ENCODE data around the gene SCAP. TPM values are rescaled to one million over a fixed set of nuclear protein-coding genes. Genes with fewer than 3 reads are reported as not detected.
"Not testable (repeated sequence)": the region's sequence is repeated elsewhere in the genome, so short reads cannot be mapped to it uniquely, and the experiment has no call there.

SCAP gene
- total and polyA plus RNA-seq, 2 donors (not counting 1 experiment from before 2014, with no cell fraction given): 13.6 to 67.7 TPM

DNA sequence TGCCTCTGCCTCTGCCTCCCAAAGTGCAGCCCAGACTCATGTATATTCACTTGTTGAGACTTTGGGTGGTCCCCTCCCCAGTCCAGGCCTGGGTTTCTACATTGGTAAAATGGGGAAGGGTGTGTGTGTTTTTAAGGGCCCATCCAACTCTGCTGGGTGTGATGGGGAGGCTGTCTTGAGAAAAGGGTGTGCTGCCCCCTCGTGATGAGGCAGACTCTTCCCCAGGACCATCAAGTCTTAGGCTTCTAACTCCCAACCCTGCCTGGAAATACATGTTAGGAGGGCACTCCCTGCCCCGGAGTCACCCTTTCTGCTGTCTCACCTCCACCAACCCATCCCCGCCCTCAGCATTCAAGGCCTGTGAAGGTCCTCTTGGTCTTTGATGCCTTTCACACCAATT is 99.3 kb downstream of the SCAP start:
- H4K20me1 ChIP-seq (ENCODE audit: control insufficient read depth, extremely low read depth, insufficient read depth, low read length): no peaks in the 10 kb centered on the region

DNA sequence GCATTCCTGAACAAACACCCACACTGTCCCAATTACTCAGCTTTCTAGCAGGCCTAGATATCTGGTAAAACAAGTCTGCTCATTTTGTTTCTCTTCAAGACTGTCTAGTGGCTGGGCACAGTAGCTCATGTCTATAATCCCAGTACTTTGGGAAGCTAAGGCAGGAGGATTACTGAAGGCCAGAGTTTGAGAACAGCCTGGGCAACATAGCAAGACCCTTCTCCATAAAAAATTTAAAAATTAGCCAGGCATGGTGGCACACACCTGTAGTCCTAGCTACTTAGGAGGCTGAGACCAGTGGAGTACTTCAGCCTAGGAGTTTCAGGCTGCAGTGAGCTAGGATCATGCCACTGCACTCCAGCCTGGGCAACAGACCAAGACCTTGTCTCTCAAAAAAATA is 101.2 kb downstream of the SCAP start:
- Histone ChIP-seq H3K9me3 (ENCODE audit: control insufficient read depth, insufficient read depth, low read depth, low read length) (no peaks in the 10 kb centered on the region), H3K4me3 (replicated peaks in 1 of 4; ENCODE audit: control extremely low read depth in 1 of 4, insufficient read depth in 1 of 4, low read depth in 3 of 4, low read length in 4 of 4) (no peak overlapping the region)

More for the DNA sequence above, 99.3 kb downstream of the SCAP start:
- Histone ChIP-seq H3K4me1 (ENCODE audit: control insufficient read depth, extremely low read depth, insufficient read depth, low read length) (peaks cover 3% of the 10 kb centered on the region), H3K27me3 (ENCODE audit: control insufficient read depth, insufficient read depth, low read length) (no peaks in the 10 kb centered on the region), H3K4me2 (ENCODE audit: extremely low read depth, insufficient read depth, low read length) (no peak overlapping the region), H3K4me3 (replicated peaks in 1 of 4; ENCODE audit: control extremely low read depth in 1 of 4, insufficient read depth in 1 of 4, low read depth in 3 of 4, low read length in 4 of 4) (no peak overlapping the region), H3K9ac (ENCODE audit: insufficient read depth, low read length) (no peak overlapping the region), H3K27ac (ENCODE audit: insufficient read depth, low read length) (no peak overlapping the region), H3K9me3 (ENCODE audit: control insufficient read depth, insufficient read depth, low read depth, low read length) (no peaks in the 10 kb centered on the region), H3K79me2 (ENCODE audit: control insufficient read depth, insufficient read depth, low read length) (peaks cover 8% of the 10 kb centered on the region), H2AFZ (ENCODE audit: low read length) (no peak overlapping the region), H3K36me3 (ENCODE audit: control insufficient read depth, insufficient read depth, low read length) (no peaks in the 10 kb centered on the region)
- no peak for TF ChIP-seq EZH2 (IDR thresholded peaks at IDR 0.05; ENCODE audit: low read length, missing control alignments)
- DNase-seq (ENCODE audit: low read depth in 2 of 2): no peak

DNA sequence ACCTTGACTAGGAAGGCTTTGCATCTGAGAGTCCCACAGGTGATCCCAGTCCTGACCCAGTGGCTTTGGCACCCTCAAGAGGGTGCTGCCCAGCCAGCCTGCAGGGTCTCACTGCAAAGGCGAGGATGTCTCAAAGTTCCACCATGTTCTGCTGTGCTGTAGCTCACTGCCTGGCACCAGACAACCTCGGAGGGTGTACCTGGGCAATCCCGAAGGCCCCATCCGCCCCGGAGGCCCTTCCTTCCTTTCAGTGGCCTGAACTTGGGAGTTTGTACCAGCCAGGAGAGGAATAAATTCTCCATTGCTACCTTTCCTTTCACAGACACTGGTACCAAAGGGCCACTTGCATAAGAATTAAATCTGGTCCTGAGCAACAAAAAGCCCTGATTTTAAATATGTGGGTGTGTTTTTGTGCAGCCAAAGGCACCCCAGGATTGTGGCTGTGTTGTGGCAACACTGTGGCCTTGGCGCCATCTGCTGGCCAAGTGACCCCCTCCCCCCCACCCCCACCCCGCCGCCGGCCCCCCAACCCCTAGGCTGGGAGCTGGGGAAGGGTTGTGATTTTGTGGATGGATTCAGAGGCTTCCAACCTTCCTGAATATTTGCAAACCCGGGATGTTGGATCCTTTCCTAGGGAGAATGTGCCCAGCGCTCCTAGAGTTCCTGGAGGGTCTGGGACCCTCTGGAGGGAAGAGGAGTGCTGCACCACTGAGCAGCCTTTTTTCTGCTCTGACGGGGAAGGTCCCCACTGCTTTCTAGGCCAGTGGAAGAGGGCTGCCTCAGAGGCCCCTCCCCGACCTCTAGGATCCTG is 104.6 kb downstream of the SCAP start:
- no peaks in the 10 kb centered on the region for H3K36me3 ChIP-seq (ENCODE audit: control insufficient read depth, insufficient read depth, low read length)
- no peak overlapping the region for H3K4me3 ChIP-seq (replicated peaks in 1 of 4; ENCODE audit: control extremely low read depth in 1 of 4, insufficient read depth in 1 of 4, low read depth in 3 of 4, low read length in 4 of 4)
- no peaks in the 10 kb centered on the region for H4K20me1 ChIP-seq (ENCODE audit: control insufficient read depth, extremely low read depth, insufficient read depth, low read length)
- no peaks in the 10 kb centered on the region for H3K4me1 ChIP-seq (ENCODE audit: control insufficient read depth, extremely low read depth, insufficient read depth, low read length)
- no peak for DNase-seq (ENCODE audit: low read depth in 2 of 2)
- no peaks in the 10 kb centered on the region for H3K79me2 ChIP-seq (ENCODE audit: control insufficient read depth, insufficient read depth, low read length)
- no peak overlapping the region for H3K4me2 ChIP-seq (ENCODE audit: extremely low read depth, insufficient read depth, low read length)
- no peak overlapping the region for H3K9ac ChIP-seq (ENCODE audit: insufficient read depth, low read length)
- no peak overlapping the region for H3K27ac ChIP-seq (ENCODE audit: insufficient read depth, low read length)
- TF ChIP-seq, protein P1, sequence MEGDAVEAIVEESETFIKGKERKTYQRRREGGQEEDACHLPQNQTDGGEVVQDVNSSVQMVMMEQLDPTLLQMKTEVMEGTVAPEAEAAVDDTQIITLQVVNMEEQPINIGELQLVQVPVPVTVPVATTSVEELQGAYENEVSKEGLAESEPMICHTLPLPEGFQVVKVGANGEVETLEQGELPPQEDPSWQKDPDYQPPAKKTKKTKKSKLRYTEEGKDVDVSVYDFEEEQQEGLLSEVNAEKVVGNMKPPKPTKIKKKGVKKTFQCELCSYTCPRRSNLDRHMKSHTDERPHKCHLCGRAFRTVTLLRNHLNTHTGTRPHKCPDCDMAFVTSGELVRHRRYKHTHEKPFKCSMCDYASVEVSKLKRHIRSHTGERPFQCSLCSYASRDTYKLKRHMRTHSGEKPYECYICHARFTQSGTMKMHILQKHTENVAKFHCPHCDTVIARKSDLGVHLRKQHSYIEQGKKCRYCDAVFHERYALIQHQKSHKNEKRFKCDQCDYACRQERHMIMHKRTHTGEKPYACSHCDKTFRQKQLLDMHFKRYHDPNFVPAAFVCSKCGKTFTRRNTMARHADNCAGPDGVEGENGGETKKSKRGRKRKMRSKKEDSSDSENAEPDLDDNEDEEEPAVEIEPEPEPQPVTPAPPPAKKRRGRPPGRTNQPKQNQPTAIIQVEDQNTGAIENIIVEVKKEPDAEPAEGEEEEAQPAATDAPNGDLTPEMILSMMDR (conservative IDR thresholded peaks at IDR 0.05 in 1 of 2, IDR thresholded peaks at IDR 0.05 in 1 of 2; ENCODE audit: low read depth in 1 of 2, low read length in 2 of 2): peak in 1 of 2 donors; percentile 24
- no peak for TF ChIP-seq EZH2 (IDR thresholded peaks at IDR 0.05; ENCODE audit: low read length, missing control alignments)
- H2AFZ ChIP-seq (ENCODE audit: low read length): no peak overlapping the region
- no peaks in the 10 kb centered on the region for H3K9me3 ChIP-seq (ENCODE audit: control insufficient read depth, insufficient read depth, low read depth, low read length)
- peaks cover 2% of the 10 kb centered on the region for H3K27me3 ChIP-seq (ENCODE audit: control insufficient read depth, insufficient read depth, low read length)

More for the DNA sequence above, 101.2 kb downstream of the SCAP start:
- Histone ChIP-seq H3K27me3 (ENCODE audit: control insufficient read depth, insufficient read depth, low read length) (no peaks in the 10 kb centered on the region), H3K27ac (ENCODE audit: insufficient read depth, low read length) (no peak overlapping the region), H3K79me2 (ENCODE audit: control insufficient read depth, insufficient read depth, low read length) (peaks cover 2% of the 10 kb centered on the region), H2AFZ (ENCODE audit: low read length) (no peak overlapping the region), H3K4me2 (ENCODE audit: extremely low read depth, insufficient read depth, low read length) (no peak overlapping the region), H4K20me1 (ENCODE audit: control insufficient read depth, extremely low read depth, insufficient read depth, low read length) (no peaks in the 10 kb centered on the region), H3K36me3 (ENCODE audit: control insufficient read depth, insufficient read depth, low read length) (no peaks in the 10 kb centered on the region), H3K4me1 (ENCODE audit: control insufficient read depth, extremely low read depth, insufficient read depth, low read length) (peaks cover 2% of the 10 kb centered on the region), H3K9ac (ENCODE audit: insufficient read depth, low read length) (no peak overlapping the region)
- no peak for DNase-seq (ENCODE audit: low read depth in 2 of 2)
- TF ChIP-seq, protein P1 (conservative IDR thresholded peaks at IDR 0.05 in 1 of 2, IDR thresholded peaks at IDR 0.05 in 1 of 2; ENCODE audit: low read depth in 1 of 2, low read length in 2 of 2): no peak
- no peak for TF ChIP-seq EZH2 (IDR thresholded peaks at IDR 0.05; ENCODE audit: low read length, missing control alignments)

DNA sequence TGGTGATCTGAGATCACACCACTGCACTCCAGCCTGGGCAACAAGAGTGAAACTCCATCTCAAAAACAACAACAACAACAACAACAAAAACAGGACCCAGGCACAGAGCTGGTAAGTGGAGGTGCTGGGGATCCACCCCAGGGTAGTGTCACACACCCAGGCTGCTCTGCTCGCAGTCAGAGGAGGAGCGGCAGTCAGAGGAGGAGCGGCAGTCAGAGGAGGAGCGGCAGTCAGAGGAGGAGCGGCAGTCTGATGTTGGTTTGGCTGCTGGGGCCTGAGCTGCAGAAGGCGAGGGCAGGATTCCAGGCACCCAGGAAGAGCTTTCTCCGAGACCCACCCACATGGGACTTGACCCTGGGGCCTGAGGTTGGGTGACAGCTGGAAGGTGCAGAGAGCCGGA is 105.7 kb downstream of the SCAP start:
- not testable (repeated sequence) for H2AFZ ChIP-seq (ENCODE audit: low read length); H4K20me1 ChIP-seq (ENCODE audit: control insufficient read depth, extremely low read depth, insufficient read depth, low read length); H3K4me1 ChIP-seq (ENCODE audit: control insufficient read depth, extremely low read depth, insufficient read depth, low read length); H3K9ac ChIP-seq (ENCODE audit: insufficient read depth, low read length); H3K79me2 ChIP-seq (ENCODE audit: control insufficient read depth, insufficient read depth, low read length); H3K27me3 ChIP-seq (ENCODE audit: control insufficient read depth, insufficient read depth, low read length); H3K9me3 ChIP-seq (ENCODE audit: control insufficient read depth, insufficient read depth, low read depth, low read length); H3K4me2 ChIP-seq (ENCODE audit: extremely low read depth, insufficient read depth, low read length); H3K27ac ChIP-seq (ENCODE audit: insufficient read depth, low read length); H3K36me3 ChIP-seq (ENCODE audit: control insufficient read depth, insufficient read depth, low read length); H3K4me3 ChIP-seq (replicated peaks in 1 of 4; ENCODE audit: control extremely low read depth in 1 of 4, insufficient read depth in 1 of 4, low read depth in 3 of 4, low read length in 4 of 4); DNase-seq (ENCODE audit: low read depth in 2 of 2)
